Forelimb muscle (tissue), 1 donor: ENCODE measurements around the gene NOTCH1. TPM values are rescaled to one million over a fixed set of nuclear protein-coding genes. Genes with fewer than 3 reads are reported as not detected.

Experiments used
- DNase-seq: peaks from one replicate; pipeline ENCODE4 v3.0.0-alpha.2; 2013; ENCODE audit warnings: low read depth
- polyA plus RNA-seq: library from polyadenylated mRNA; unstranded; fragments of 120-200 nt; gene quantifications from one replicate; pipeline ENCODE4 v1.2.1, GENCODE V29; 2013; ENCODE audit not compliant: insufficient read length

NOTCH1 gene
- polyA plus RNA-seq, 1 donor = 24.8 TPM

DNA sequence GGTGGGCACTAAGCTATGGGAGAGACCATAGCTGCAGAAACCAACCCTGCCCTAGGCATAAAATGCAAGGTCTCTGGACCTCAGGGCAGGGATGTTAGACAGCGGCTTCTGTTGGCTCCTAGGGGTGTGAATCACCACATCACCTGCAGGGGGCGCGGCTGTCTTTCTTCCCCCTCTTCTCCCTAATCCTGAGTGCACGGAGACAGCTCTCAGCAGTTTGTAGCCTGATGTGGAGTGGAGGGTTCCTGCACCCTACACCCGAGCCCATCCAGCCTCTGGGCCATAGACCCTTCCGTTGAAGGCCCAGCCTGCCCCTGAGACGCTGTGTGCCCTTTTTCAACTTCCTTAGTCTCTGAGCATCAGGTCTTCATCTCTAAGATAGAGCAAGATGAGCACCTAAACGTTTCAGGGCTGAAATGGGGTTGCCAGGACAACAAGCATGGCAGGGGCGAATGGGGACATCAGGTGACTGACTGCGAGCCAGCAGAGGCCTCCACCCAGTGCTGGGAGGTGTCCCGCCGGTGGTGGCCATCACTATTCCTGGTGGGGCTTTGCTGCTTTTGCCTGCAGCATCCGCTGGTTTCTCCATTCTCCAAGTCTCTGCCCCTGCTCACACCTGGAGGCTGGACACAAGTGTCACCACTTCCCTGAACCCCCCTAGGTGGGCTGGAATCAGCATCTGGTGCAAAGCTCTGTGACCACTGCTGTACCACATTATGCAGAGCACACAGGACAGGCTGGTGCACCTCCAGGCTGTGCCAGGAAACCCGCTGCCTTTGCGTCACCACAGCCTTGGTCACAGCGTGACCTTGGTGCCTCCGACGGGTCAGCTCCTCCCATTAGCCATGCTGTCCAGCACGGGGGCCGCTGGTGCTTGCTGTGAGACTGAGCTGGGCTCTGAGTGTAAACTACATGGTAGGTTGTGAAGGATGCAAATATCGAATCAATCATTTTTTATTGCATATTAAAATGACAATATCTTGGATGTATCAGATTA is 60.5 kb downstream of the NOTCH1 start:
- peak; percentile 46 for DNase-seq

- DNase-seq = no peak
These were observed 61.4 kb downstream of the NOTCH1 start for GRCh38 chr9:136484153-136485048.

- DNase-seq = peak; percentile 83
These were observed 62.2 kb downstream of the NOTCH1 start for GRCh38 chr9:136483589-136484152.

GRCh38 chr9:136482793-136483588 is 62.9 kb downstream of the NOTCH1 start, which contains the start of gene SEC16A:
SEC16A (minus strand) TSS chr9:136483040; CDS start chr9:136477615, 5,425 bp downstream.
- DNase-seq = peak; percentile 90

GRCh38 chr9:136482046-136482792 is 63.6 kb downstream of the NOTCH1 start:
- DNase-seq = no peak

GRCh38 chr9:136481558-136481957 is 64.3 kb downstream of the NOTCH1 start:
- DNase-seq = no peak

DNA sequence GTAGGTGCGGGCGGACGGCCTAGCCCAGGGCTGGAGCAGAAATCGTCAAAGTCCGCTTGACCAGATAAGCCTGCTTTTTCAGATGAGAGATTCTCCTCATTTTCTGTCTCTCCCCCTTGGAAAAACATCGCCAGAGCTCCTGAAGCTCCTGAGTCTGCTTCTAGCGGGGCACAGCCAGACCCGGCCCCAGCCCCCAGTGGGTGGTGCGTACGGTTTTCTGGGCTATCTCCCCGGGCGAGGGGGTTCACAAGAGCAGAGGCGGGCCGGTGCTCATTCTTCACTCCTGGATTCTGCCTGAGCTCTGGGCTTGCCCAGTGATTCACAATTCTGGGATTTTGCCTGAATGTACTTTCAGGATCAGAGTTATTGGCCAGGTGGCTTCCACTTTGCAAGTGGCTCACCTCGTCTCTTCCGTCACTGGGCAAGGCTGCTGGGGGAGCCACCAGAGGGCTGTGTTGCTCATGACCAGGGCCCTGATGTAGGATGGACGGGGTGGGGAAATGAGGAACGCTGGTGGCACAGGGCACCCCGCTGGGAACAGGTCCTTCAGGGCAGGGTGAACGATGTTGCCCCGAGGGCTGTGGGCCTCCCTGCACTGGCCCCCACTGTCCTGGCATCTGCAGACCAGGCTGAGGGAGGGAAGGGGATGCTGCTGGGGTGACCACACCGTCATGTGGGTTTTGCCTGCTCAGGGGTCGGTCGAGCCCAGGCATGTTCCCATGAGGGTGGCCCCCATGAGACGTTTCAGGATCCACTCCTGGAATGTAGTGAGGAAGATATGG is 69.3 kb downstream of the NOTCH1 start:
- DNase-seq = no peak

DNA sequence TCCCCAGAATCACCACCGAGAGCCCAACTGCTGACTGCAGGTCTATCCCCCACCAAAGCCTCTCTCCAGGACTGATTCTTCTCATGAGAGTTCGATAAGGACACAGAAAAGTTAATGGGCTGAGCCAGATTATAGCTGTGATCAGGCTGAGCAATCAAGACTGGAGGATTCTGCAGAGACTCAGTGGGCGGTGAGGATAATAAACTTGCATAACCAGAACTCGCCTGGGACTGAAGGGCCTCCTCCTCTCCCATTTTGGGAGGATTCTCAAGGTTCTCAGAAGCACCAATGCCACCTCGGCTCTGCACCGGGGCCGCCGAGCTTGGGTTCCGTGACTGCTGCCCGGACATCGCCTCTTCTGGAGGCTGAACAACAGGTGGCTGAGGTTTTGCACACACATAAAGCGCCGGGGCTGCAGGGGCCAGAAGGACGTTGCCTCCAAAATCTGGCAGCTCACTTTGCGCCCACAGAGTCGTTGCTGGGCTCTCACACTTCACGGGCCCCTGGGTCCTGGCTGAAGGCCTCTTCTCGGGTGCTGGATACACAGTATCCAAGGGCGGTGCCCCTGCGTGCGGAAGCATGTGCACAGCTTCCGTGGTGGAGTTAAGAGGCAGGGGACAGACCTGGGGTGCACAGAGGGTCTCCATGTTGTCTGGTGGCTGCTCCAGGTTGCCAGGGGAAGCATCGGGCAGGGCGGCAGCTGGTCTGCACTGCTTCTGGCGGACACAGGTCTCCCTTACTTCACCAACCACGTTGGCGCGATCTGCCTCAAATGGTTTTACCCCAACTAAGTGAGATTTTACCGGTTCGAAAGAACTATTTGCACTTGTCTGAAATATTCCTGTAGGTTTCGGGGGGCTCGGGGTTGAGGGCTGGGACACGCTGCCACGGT is 70.6 kb downstream of the NOTCH1 start:
- no peak for DNase-seq

DNA sequence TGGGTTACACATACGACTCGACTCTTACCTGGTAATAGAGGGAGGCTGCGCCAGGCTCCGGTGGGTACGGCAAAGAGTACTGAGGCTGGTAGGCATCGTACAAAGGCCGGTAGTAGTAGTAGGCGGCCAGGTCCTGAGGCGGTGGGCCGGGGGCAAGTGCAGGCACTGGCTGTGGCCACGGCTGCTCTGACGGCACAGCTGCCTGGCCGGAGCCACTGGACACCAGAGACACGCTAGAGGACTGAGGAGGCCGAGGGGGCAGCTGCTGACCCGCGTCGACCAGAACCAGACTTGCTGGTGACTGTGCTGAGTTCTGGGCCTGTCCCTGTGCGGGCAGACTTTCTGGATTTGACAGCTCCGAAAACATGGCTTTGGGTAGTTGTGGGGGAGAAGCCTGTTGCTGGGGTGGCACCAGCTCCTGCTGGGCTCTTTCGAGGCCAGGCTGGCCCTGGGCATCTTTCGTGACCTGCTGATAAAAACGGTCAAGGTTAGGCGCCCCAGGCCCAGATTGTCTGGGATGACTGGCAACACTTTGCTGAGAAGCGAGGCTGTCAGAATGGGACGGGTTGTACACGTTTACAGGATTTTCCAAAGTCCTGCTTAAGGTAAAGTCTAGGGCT is 71.7 kb downstream of the NOTCH1 start:
- no peak for DNase-seq

GRCh38 chr9:136473354-136473721 is 72.5 kb downstream of the NOTCH1 start:
- no peak for DNase-seq

GRCh38 chr9:136472640-136473353 is 73.1 kb downstream of the NOTCH1 start:
- DNase-seq = no peak

- no peak for DNase-seq
These were observed 73.9 kb downstream of the NOTCH1 start for GRCh38 chr9:136471802-136472487.

GRCh38 chr9:136470792-136471469 is 74.9 kb downstream of the NOTCH1 start:
- DNase-seq = no peak

DNA sequence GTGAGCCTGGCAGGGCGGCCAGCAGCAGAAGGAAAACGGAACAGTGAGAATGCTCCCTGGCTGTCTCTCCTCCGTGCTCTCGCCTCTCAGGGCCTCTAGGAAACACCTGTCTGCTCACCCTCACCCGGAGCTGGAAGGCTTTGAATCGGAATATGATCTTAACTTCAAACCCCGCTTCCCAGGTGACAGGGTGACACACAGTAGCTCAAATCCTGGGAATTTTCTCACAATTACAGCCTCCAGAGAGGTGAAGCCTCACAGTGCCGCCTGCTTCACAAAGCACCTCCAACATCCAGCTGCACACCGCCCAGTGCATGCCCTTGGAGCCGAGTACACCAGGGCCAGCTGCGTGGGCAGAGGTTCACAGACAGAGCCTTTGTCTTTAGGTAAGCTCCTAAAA is 75.5 kb downstream of the NOTCH1 start:
- DNase-seq = no peak

- no peak for DNase-seq
These were observed 78.1 kb downstream of the NOTCH1 start for GRCh38 chr9:136467766-136468165.

GRCh38 chr9:136466155-136466541 is 79.7 kb downstream of the NOTCH1 start:
- no peak for DNase-seq
